OCI-LY3 (cell line): ENCODE data around the gene NOXO1.

Source experiments
- EZH2phosphoT487 ChIP-seq: fragments of 200-600 bp; shearing (Covaris generic); IDR thresholded peaks from 2 replicates; pipeline ENCODE4 v1.6.1; 2018; ENCODE audit warnings: antibody characterized with exemption, mixed run types, low read depth
- TF ChIP-seq, protein P1 (sequence below): fragments of 200-600, 300-600 bp; sonication (generic); IDR thresholded peaks from 2 replicates; pipeline ENCODE4 v1.5.1; 2014; ENCODE audit warnings: antibody characterized with exemption, low read length, low read depth

DNA sequence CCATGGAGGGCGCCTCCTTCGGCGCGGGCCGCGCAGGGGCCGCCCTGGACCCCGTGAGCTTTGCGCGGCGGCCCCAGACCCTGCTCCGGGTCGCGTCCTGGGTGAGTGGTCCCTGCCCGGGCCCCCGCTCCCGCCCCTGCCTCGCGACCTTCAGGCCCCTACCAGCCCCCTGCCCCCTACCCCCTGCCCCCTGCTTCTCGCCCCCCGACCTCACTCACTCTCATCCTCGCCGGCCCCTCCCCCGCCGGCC is 8.8 kb upstream of the NOXO1 start:
- TF ChIP-seq, protein P1, sequence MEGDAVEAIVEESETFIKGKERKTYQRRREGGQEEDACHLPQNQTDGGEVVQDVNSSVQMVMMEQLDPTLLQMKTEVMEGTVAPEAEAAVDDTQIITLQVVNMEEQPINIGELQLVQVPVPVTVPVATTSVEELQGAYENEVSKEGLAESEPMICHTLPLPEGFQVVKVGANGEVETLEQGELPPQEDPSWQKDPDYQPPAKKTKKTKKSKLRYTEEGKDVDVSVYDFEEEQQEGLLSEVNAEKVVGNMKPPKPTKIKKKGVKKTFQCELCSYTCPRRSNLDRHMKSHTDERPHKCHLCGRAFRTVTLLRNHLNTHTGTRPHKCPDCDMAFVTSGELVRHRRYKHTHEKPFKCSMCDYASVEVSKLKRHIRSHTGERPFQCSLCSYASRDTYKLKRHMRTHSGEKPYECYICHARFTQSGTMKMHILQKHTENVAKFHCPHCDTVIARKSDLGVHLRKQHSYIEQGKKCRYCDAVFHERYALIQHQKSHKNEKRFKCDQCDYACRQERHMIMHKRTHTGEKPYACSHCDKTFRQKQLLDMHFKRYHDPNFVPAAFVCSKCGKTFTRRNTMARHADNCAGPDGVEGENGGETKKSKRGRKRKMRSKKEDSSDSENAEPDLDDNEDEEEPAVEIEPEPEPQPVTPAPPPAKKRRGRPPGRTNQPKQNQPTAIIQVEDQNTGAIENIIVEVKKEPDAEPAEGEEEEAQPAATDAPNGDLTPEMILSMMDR: no peak
- TF ChIP-seq EZH2phosphoT487: no peak
